CD4-positive, alpha-beta T cell treated with Interleukin-15 for 4 hours (primary cell): ENCODE results near the gene SAAL1.
A peak's percentile ranks its signal among the peaks of the same experiment; 100 is the strongest.
"Not testable (repeated sequence)": the region's sequence is repeated elsewhere in the genome, so short reads cannot be mapped to it uniquely, and the experiment has no call there.

Experiments
- DNase-seq: peaks from one replicate; pipeline ENCODE4 v3.0.0-alpha.2; 2020; ENCODE audit warnings: low spot score

The SAAL1 gene

GRCh38 chr11:18105802-18106574 is at the start of gene SAAL1:
Gene SAAL1 (minus strand): TSS chr11:18106082. CDS start chr11:18106041, 41 bp downstream.
- peak; percentile 89 for DNase-seq

GRCh38 chr11:18151581-18151980 is 45.7 kb upstream of the SAAL1 start:
- no peak for DNase-seq

- no peak for DNase-seq
Observed at GRCh38 chr11:18145837-18146236, 40.0 kb upstream of the SAAL1 start.

- DNase-seq = no peak
Observed at GRCh38 chr11:18145025-18145424, 39.1 kb upstream of the SAAL1 start.

GRCh38 chr11:18144243-18144642 is 38.4 kb upstream of the SAAL1 start:
- DNase-seq = no peak

GRCh38 chr11:18140145-18140544 is 34.3 kb upstream of the SAAL1 start:
- DNase-seq = no peak

GRCh38 chr11:18137186-18137800 is 31.4 kb upstream of the SAAL1 start:
- no peak for DNase-seq

- no peak for DNase-seq
Observed at GRCh38 chr11:18135308-18135707, 29.4 kb upstream of the SAAL1 start.

GRCh38 chr11:18132341-18132740 is 26.5 kb upstream of the SAAL1 start, which contains the start of gene MRGPRX3:
Gene MRGPRX3 (plus strand): TSS chr11:18132571. CDS start chr11:18137203, 4,632 bp downstream.
- DNase-seq = no peak

- not testable (repeated sequence) for DNase-seq
Observed at GRCh38 chr11:18131115-18131514, 25.2 kb upstream of the SAAL1 start.

- not testable (repeated sequence) for DNase-seq
Observed at GRCh38 chr11:18121331-18121828, 15.5 kb upstream of the SAAL1 start.

GRCh38 chr11:18115360-18116127 is 9.7 kb upstream of the SAAL1 start:
- peak; percentile 68 for DNase-seq

- no peak for DNase-seq
Observed at GRCh38 chr11:18111005-18111404, 5.1 kb upstream of the SAAL1 start.

- DNase-seq = no peak
Observed at GRCh38 chr11:18108254-18108653, 2.4 kb upstream of the SAAL1 start.

- no peak for DNase-seq
Observed at GRCh38 chr11:18106688-18107087, 806 bp upstream of the SAAL1 start.

GRCh38 chr11:18105086-18105801 is 638 bp downstream of the SAAL1 start:
- no peak for DNase-seq

GRCh38 chr11:18100926-18101656 is 4.8 kb downstream of the SAAL1 start:
- DNase-seq = no peak

- no peak for DNase-seq
Observed at GRCh38 chr11:18093959-18094358, 11.9 kb downstream of the SAAL1 start.

- no peak for DNase-seq
Observed at GRCh38 chr11:18091731-18092130, 14.2 kb downstream of the SAAL1 start.

GRCh38 chr11:18088966-18089365 is 16.9 kb downstream of the SAAL1 start:
- DNase-seq = no peak

GRCh38 chr11:18088366-18088765 is 17.5 kb downstream of the SAAL1 start:
- no peak for DNase-seq
